Endothelial cell of umbilical vein (primary cell): ENCODE results near the gene DONSON. TPM values are rescaled to one million over a fixed set of nuclear protein-coding genes. Genes with fewer than 3 reads are reported as not detected.

Experiments used
- Bru-seq: library from RNA; stranded (reverse); fragments of 400-500 nt; gene quantifications from one replicate; lab custom pipeline; 2021; lab: Mats Ljungman, UMichigan
- BruChase-seq, 2 experiments: library from RNA; stranded (reverse); fragments of 400-500 nt; gene quantifications; one replicate each; lab custom pipeline; 2021; lab: Mats Ljungman, UMichigan
- BruUV-seq: library from RNA; stranded (reverse); fragments of 400-500 nt; replicated peaks from 2 replicates; lab custom pipeline; 2021; lab: Mats Ljungman, UMichigan
- CTCF ChIA-PET: fragments of 300-600, 350-600 bp; sonication (Branson Sonifier 250); formaldehyde crosslinking; loops from one replicate; lab custom pipeline; 2021; ENCODE audit warnings: antibody characterized with exemption, inconsistent platforms; lab: Charles Lee
- POLR2A ChIA-PET: fragments of 300-600, 350-600 bp; sonication (Branson Sonifier 250); formaldehyde crosslinking; loops from one replicate; lab custom pipeline; 2021; ENCODE audit warnings: antibody characterized with exemption, inconsistent platforms; lab: Charles Lee
- DNase-seq: peaks from one replicate; pipeline ENCODE4 v3.0.0-alpha.2; 2011; ENCODE audit warnings: low read depth, low spot score
- FAIRE-seq: peaks from 2 replicates; lab custom pipeline; 2011; peaks lifted over from hg19 to GRCh38; lab: Jason Lieb, UNC
- H2AFZ ChIP-seq: 2 replicates; pipeline ENCODE4 v1.6.0; 2012; ENCODE audit warnings: low read depth, low read length, control low read depth, inconsistent platforms
- H3K27ac ChIP-seq: 2 replicates; pipeline ENCODE4 v1.5.1; 2011; ENCODE audit warnings: low read depth, mild to moderate bottlenecking, control low read depth, low read length, moderate library complexity; ENCODE audit not compliant: insufficient read depth
- H3K27me3 ChIP-seq, 2 experiments: 2 replicates each; pipeline versions ENCODE4 v1.6.0 to v1.6.1; 2011; ENCODE audit warnings: low read length in 2 of 2, mixed read lengths in 1 of 2; ENCODE audit not compliant: control insufficient read depth in 2 of 2, insufficient read depth in 2 of 2
- H3K36me3 ChIP-seq, 2 experiments: 2 replicates in 1 of 2; 3 replicates in 1 of 2; pipeline ENCODE4 v1.5.1; 2011; ENCODE audit warnings: low read length in 2 of 2, mild to moderate bottlenecking in 1 of 2, moderate library complexity in 1 of 2; ENCODE audit not compliant: control insufficient read depth in 2 of 2, insufficient read depth in 2 of 2; ENCODE audit errors: extremely low read depth in 1 of 2
- H3K4me1 ChIP-seq: 3 replicates; pipeline ENCODE4 v1.5.1; 2011; ENCODE audit warnings: mild to moderate bottlenecking, low read length; ENCODE audit not compliant: control insufficient read depth, insufficient read depth; ENCODE audit errors: extremely low read depth
- H3K4me2 ChIP-seq: 2 replicates; pipeline ENCODE4 v1.6.1; 2011; ENCODE audit warnings: low read length, control low read depth, mixed read lengths; ENCODE audit not compliant: insufficient read depth
- H3K4me3 ChIP-seq, 3 experiments: fragments of 200-600 bp in 1 of 3; sonication (generic), shearing (Covaris generic) in 1 of 3; replicated peaks in 1 of 3; 2 replicates each; pipeline ENCODE4 v1.5.1; 2011 to 2016; ENCODE audit warnings: control low read depth in 3 of 3, low read length in 3 of 3, mild to moderate bottlenecking in 2 of 3, inconsistent platforms in 1 of 3, low read depth in 1 of 3, moderate library complexity in 1 of 3; ENCODE audit not compliant: insufficient read depth in 1 of 3
- H3K79me2 ChIP-seq: 2 replicates; pipeline ENCODE4 v1.6.0; 2012; ENCODE audit warnings: low read length, inconsistent platforms; ENCODE audit not compliant: control insufficient read depth, insufficient read depth
- H3K9ac ChIP-seq: replicated peaks from 2 replicates; pipeline ENCODE3; 2011; ENCODE audit warnings: low read length, control low read depth; ENCODE audit not compliant: insufficient read depth; ENCODE audit errors: extremely low read depth
- H3K9me1 ChIP-seq: replicated peaks from 3 replicates; pipeline ENCODE4 v1.6.0; 2011; ENCODE audit warnings: mild to moderate bottlenecking, low read length; ENCODE audit not compliant: control insufficient read depth, insufficient read depth; ENCODE audit errors: extremely low read depth
- H3K9me3 ChIP-seq: replicated peaks from 2 replicates; pipeline ENCODE4 v1.5.1; 2012; ENCODE audit warnings: low read length, inconsistent platforms; ENCODE audit not compliant: control insufficient read depth, insufficient read depth
- H4K20me1 ChIP-seq: replicated peaks from 2 replicates; pipeline ENCODE3; 2011; ENCODE audit warnings: mild to moderate bottlenecking, low read length; ENCODE audit not compliant: control insufficient read depth, insufficient read depth; ENCODE audit errors: extremely low read depth
- CTCF ChIP-seq, 2 donors: IDR thresholded peaks; 1 replicate in 1 of 2; 2 replicates in 1 of 2; pipeline ENCODE4 v1.5.1; 2011; ENCODE audit warnings: low read length in 2 of 2, mild to moderate bottlenecking in 2 of 2, moderate library complexity in 2 of 2, control low read depth in 1 of 2, inconsistent platforms in 1 of 2, low read depth in 1 of 2; ENCODE audit not compliant: insufficient read depth in 1 of 2; ENCODE audit errors: extremely low read depth in 1 of 2
- EZH2 ChIP-seq: IDR thresholded peaks from 2 replicates; pipeline ENCODE4 v1.6.1; 2012; ENCODE audit warnings: borderline replicate concordance, low read depth, mild to moderate bottlenecking, moderate library complexity, low read length, inconsistent platforms; ENCODE audit not compliant: severe bottlenecking
- GATA2 ChIP-seq: IDR thresholded peaks from 2 replicates; pipeline ENCODE4 v1.7.0; 2011; ENCODE audit warnings: low read depth, mild to moderate bottlenecking, moderate library complexity, mixed read lengths, low read length; ENCODE audit not compliant: insufficient read length, insufficient read depth
- POLR2A ChIP-seq: IDR thresholded peaks from 2 replicates; pipeline ENCODE4 v1.6.1; 2012; ENCODE audit warnings: low read depth, mild to moderate bottlenecking, control low read depth, low read length
- POLR2AphosphoS5 ChIP-seq: IDR thresholded peaks from 2 replicates; pipeline ENCODE4 v1.6.1; 2012; ENCODE audit warnings: low read depth, mild to moderate bottlenecking, control low read depth, low read length, moderate library complexity; ENCODE audit not compliant: insufficient read depth
- dilution Hi-C: fragments of 300-500 bp; cut with MboI; formaldehyde crosslinking; loops from one replicate; pipeline ENCODE4 v1.15.0; 2019; ENCODE audit warnings: low sequenced_read_pairs; ENCODE audit not compliant: extremely low pct_ligation_motif_present
- intact Hi-C: fragments of 100-400 bp; cut with micrococcal nuclease; formaldehyde crosslinking; loops from one replicate; pipeline ENCODE4 v1.10.0; 2022
- long read RNA-seq: library from polyadenylated mRNA; stranded (forward); transcript quantifications from one replicate; pipeline ENCODE4 v2.0.0, GENCODE V29; 2021
- polyA minus RNA-seq, 3 experiments: library from RNA; depleted of rRNA, polyadenylated mRNA; stranded (reverse); fragments of >200 nt; gene quantifications; 1 replicate in 1 of 3; 2 replicates in 2 of 3; pipeline ENCODE4 v1.2.3, GENCODE V29; 2011
- polyA plus RNA-seq, 4 experiments: library from polyadenylated mRNA; depleted of rRNA in 3 of 4; stranded (reverse) in 3 of 4; unstranded in 1 of 4; fragments of >200 nt; gene quantifications; 2 replicates each; pipeline versions ENCODE4 v1.2.1 to v1.2.3, GENCODE V29; 2011 to 2012; ENCODE audit warnings: missing spikeins in 1 of 4
- total RNA-seq: library from RNA; stranded (reverse); gene quantifications from 2 replicates; pipeline ENCODE4 v1.2.3, GENCODE V29; 2021

The DONSON gene
- total RNA-seq = 25.7 and 29.4 TPM in 2 replicates
- 12.1 and 14.3 TPM in 2 replicates for polyA plus RNA-seq
- polyA plus RNA-seq (2011; cell fraction: cytosol; rRNA removed) = 18.1 and 20.0 TPM in 2 replicates
- polyA plus RNA-seq (2011; cell fraction: nucleus; rRNA removed) = 37.8 and 43.0 TPM in 2 replicates
- 27.2 and 37.2 TPM in 2 replicates for polyA plus RNA-seq (2012)
- 16.0 and 22.1 TPM in 2 replicates for polyA minus RNA-seq
- 25.2 TPM for polyA minus RNA-seq (2011; cell fraction: cytosol; rRNA and poly(A)+ RNA removed)
- polyA minus RNA-seq (2011; cell fraction: nucleus; rRNA and poly(A)+ RNA removed) = 16.2 and 28.9 TPM in 2 replicates
- percentile 87 among the genes with signal in this experiment for Bru-seq, nascent RNA
- BruChase-seq, experiment 1, labeled RNA remaining after a 6-hour chase = percentile 93 among the genes with signal in this experiment
- percentile 89 among the genes with signal in this experiment for BruChase-seq, experiment 2, labeled RNA remaining after a 2-hour chase
- long read RNA-seq, transcript DONSON-201 (10 exons, 2,170 nt) = major isoform, 57 of 89 reads
- long read RNA-seq, partial matches to known transcripts = 12 of 89 reads
- long read RNA-seq, other reads (novel, unspliced or antisense) = 15 of 89 reads

GRCh38 chr21:33588485-33589335 lies at the start of gene DONSON:
Gene DONSON, minus strand, starts transcription at chr21:33588684. Its CDS starts 43 bp downstream, at chr21:33588641.
- BruUV-seq = TSS peak; percentile 85
- POLR2A ChIA-PET = interaction anchor here (0.7 to 1.4 kb wide), 5 partner anchors 17 to 109 kb away, joined by 3 to 5 read pairs (median 4); partner anchors contain the start of genes GART and TMEM50B

More at GRCh38 chr21:33588485-33589335, at the start of gene DONSON:
- dilution Hi-C loops = no loop called here
- Histone ChIP-seq H3K27me3 (no peaks in the 10 kb centered on the region), H3K36me3 (peaks cover 0 to 6% of the 10 kb centered on the region in 2 experiments), H4K20me1 (no peaks in the 10 kb centered on the region), H3K9me1 (no peaks in the 10 kb centered on the region), H3K9ac (peak within 1 kb of the TSS; percentile 97), H3K4me3 (peak within 1 kb of the TSS; percentile 77 to 95 (median 84)), H2AFZ (peak within 1 kb of the TSS; percentile 91), H3K9me3 (no peaks in the 10 kb centered on the region), H3K4me2 (peak within 1 kb of the TSS; percentile 85), H3K4me1 (peaks cover 18% of the 10 kb centered on the region), H3K79me2 (peaks cover 27% of the 10 kb centered on the region), H3K27ac (peak within 1 kb of the TSS; percentile 69)
- FAIRE-seq = peak; percentile 88
- CTCF ChIA-PET = interaction anchor here (0.9 to 2.5 kb wide), 10 partner anchors 10 to 389 kb away, joined by 3 to 67 read pairs (median 4); no protein-coding TSS in a partner anchor
- DNase-seq = peak; percentile 89
- peak in 1 of 2 donors; percentile 19 for TF ChIP-seq CTCF (IDR thresholded peaks at IDR 0.05; ENCODE audit: extremely low read depth in 1 of 2, insufficient read depth in 1 of 2, low read depth in 1 of 2, low read length in 2 of 2)
- peak; percentile 82 for TF ChIP-seq POLR2A
- TF ChIP-seq POLR2AphosphoS5 = peak; percentile 63
- TF ChIP-seq GATA2 = no peak
- TF ChIP-seq EZH2 = no peak
- intact Hi-C loops = loop anchor here (1.0 to 5.0 kb wide), 3 partner anchors 17 to 309 kb away; partner anchors contain the start of genes GART and SON
